ENCODE results near the gene TMEM147. TPM values are rescaled to one million over a fixed set of nuclear protein-coding genes. Genes with fewer than 3 reads are reported as not detected.

The TMEM147 gene
- total RNA-seq, 2 donors from 2014 or later: 45.0 to 74.1 TPM

DNA sequence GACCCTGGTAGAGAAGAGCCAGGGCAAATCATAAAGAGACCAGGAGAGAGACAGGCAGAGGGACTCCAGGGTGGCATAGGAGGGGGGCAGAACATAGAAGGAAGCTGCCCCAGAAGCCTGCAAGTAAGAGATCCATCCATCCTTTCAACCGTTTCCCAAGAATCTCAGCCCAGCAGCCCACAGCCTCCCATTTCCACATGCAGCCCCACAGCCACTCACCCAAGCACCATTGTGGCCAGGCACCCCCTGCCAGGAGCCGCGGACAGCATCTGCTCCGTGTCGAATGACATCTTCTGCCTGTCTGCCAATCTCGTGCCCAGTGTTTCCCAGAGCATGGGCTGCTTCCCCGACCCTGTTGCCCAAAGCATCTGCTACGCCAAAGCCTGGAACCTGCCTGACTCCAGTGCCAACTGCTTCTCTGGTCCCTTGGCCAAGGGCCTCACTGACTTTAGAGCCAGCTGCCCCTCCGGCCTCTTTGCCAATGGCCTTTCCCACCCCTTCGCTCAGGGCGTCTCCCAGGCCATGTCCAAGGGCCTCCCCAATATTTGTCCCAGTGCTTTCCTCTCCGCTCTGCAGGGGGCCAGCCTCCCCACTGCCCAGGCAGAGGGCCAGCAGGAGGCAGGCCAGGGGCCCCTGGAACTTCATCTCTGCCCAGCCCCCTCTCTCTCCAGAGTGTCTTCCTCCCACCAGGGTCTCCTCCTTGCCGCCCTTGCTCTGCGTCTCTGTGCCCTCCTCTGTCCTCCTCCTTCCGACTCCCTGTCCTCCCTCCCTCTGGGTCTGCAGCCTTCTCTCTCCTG is 32.4 kb upstream of the TMEM147 start:
- Mint-ChIP-seq H3K9me3 (no peaks in the 10 kb centered on the region), H3K4me3 (no peak overlapping the region), H3K36me3 (ENCODE audit: low read depth) (no peaks in the 10 kb centered on the region), H3K27me3 (peaks cover 26% of the 10 kb centered on the region), H3K4me1 (no peaks in the 10 kb centered on the region), H3K27ac (no peak overlapping the region)
- no peak for ATAC-seq (replicated peaks)

DNA sequence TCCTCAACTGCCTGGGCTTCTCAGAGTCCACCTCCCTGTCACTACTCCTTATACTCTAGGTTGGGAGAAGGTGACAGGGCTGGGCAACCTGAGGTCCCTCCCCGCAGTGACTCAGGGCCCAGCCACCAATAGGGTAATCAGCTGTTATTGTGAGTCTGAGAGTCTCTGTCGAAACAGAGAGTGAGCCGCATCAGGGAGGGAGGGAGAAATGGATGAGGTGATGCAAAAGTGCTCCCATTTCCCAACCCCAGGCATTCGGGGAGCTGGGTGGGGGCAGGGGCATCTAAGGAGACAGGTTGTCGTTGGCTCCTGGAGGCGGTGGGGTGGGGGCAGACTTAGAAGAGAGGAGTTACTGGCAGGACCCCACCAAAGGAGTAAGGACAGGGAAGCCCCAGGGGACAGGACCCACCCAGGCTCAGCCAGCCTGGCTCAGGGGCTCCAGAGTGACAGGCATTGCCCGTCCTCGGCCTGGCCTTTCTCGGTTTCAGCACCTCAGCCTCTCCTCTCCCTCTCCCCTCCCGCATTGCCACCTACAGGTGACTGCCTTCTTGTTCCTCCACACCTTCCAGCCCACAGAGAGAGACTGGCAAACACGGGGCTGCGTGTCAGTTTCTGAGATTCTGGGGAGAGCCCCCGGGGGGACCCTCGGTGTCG is 31.7 kb upstream of the TMEM147 start, which contains the start of gene DMKN:
Gene DMKN (minus strand): TSS at position 22 of the 654 bp plus-strand sequence. CDS start 174 bp downstream, outside the sequence.
- H3K27me3 Mint-ChIP-seq: peaks cover 24% of the 10 kb centered on the region
- no peak within 1 kb of the TSS for H3K27ac Mint-ChIP-seq
- H3K4me1 Mint-ChIP-seq: no peaks in the 10 kb centered on the region
- no peak for ATAC-seq (replicated peaks)
- H3K4me3 Mint-ChIP-seq: no peak within 1 kb of the TSS
- no peaks in the 10 kb centered on the region for H3K9me3 Mint-ChIP-seq
- H3K36me3 Mint-ChIP-seq (ENCODE audit: low read depth): no peaks in the 10 kb centered on the region

DNA sequence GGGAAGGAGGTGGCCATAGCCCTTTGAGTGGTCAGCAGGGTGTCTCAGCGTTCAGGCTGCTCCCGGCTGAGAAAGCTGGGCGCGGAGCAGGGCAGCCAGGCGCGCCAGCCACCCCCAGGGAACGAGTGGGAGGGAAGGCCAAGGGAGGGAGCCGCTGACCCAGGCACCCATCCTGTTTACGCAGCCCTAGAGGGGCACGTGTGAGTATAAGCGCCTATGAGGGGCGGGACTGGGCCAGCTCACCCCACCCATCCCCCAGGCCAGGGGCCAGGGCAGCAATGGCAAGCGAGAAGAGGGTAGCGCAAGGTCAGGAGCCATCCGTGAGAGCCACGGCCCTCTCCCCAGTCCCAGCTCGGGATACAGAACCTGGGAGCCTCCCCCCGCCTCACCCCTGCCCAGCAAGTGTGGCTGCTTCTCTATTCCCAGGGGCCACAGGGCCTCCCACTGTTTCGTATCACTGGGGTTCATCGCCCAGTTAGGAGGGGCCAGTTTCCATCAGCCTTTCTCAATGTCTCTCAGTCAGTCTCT is 31.1 kb upstream of the TMEM147 start:
- H3K27ac Mint-ChIP-seq: no peak overlapping the region
- H3K27me3 Mint-ChIP-seq: peaks cover 23% of the 10 kb centered on the region
- ATAC-seq (replicated peaks): no peak
- no peaks in the 10 kb centered on the region for H3K4me1 Mint-ChIP-seq
- H3K36me3 Mint-ChIP-seq (ENCODE audit: low read depth): no peaks in the 10 kb centered on the region
- H3K4me3 Mint-ChIP-seq: no peak overlapping the region
- H3K9me3 Mint-ChIP-seq: no peaks in the 10 kb centered on the region

DNA sequence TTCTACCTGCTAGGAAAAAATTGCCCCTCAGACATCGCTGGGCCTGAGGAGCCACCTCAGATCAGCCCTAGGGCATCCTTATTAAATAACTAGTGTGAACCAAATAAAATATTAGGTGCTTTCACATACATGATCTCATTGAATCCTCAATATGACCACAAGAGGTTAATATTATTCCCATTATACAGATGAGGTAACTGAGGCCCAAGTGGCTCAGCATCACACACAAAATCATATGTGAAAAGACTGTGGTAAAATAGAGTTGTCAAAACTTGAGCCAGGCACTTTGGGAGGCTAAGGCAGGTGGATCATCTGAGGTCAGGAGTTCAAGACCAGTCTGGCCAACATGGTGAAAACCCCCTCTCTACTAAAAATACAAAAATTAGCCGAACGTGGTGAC is 29.1 kb upstream of the TMEM147 start:
- no peak overlapping the region for H3K27ac Mint-ChIP-seq
- no peak overlapping the region for H3K4me3 Mint-ChIP-seq
- H3K27me3 Mint-ChIP-seq: peaks cover 25% of the 10 kb centered on the region
- H3K4me1 Mint-ChIP-seq: no peaks in the 10 kb centered on the region
- no peaks in the 10 kb centered on the region for H3K36me3 Mint-ChIP-seq (ENCODE audit: low read depth)
- H3K9me3 Mint-ChIP-seq: no peaks in the 10 kb centered on the region
- ATAC-seq (replicated peaks): no peak

DNA sequence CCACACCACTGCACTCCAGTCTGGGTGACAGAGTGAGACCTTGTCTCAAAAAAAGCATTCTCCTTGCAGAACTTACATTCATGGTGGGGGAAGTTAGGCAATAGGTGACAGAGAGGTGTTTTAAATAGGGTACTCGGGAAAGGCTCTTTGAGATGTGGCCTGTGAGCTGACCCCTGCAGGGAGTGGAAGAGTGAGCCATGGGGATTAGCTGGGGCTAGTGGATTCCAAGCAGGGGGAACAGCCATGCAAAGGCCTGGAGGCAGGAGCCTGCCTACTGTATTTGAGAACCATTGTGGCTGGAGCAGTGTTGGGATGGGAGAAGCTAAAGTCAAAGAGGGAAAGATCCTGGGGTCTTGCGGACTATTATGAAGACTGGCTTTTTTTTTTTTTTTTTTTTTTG is 28.1 kb upstream of the TMEM147 start:
- H3K9me3 Mint-ChIP-seq: no peaks in the 10 kb centered on the region
- ATAC-seq (replicated peaks): no peak
- no peaks in the 10 kb centered on the region for H3K36me3 Mint-ChIP-seq (ENCODE audit: low read depth)
- no peak overlapping the region for H3K4me3 Mint-ChIP-seq
- H3K27ac Mint-ChIP-seq: no peak overlapping the region
- H3K27me3 Mint-ChIP-seq: peaks cover 25% of the 10 kb centered on the region
- H3K4me1 Mint-ChIP-seq: no peaks in the 10 kb centered on the region

DNA sequence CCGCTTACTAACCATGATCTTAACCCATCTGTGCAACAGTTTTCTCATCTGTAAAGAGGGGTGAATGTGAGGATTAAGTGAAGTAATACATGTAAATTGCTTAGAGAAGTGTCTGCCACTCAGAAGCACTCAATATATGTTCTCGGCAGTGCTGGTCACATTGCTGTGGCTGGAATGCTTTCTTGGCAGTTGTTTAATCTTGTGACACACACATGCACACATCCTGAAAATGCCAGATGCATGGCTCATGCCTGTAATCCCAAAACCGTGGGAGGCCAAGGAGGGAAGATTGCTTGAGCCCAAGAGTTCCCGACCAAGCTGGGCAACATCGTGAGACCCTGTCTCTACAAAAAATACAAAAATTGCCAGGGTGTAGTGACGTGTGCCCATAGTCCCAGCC is 27.1 kb upstream of the TMEM147 start:
- Mint-ChIP-seq H3K4me1 (no peaks in the 10 kb centered on the region), H3K4me3 (no peak overlapping the region), H3K27ac (no peak overlapping the region), H3K9me3 (no peaks in the 10 kb centered on the region), H3K36me3 (ENCODE audit: low read depth) (no peaks in the 10 kb centered on the region), H3K27me3 (peaks cover 17% of the 10 kb centered on the region)
- ATAC-seq (replicated peaks): no peak

DNA sequence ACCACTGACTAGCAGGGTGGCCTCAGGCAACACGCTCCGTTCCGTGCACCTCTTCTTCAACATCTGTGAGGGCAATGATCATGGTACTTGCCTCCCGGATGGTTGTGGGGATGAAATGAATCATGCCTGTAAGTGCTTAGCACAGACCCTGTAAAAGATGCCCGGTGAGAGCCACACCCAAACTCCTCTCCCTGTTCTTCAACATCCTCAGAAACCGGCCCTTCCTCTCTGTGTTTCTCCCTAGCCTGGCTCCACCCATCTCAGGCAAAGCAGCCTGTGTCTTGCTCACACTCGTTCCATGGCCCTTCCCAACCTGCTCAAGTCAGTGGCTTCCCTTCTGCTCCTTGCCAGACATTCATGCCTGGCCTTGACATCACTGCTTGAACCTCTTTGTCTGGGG is 26.1 kb upstream of the TMEM147 start:
- H3K27ac Mint-ChIP-seq: no peak overlapping the region
- no peaks in the 10 kb centered on the region for H3K4me1 Mint-ChIP-seq
- no peak overlapping the region for H3K4me3 Mint-ChIP-seq
- peaks cover 17% of the 10 kb centered on the region for H3K27me3 Mint-ChIP-seq
- no peaks in the 10 kb centered on the region for H3K9me3 Mint-ChIP-seq
- H3K36me3 Mint-ChIP-seq (ENCODE audit: low read depth): no peaks in the 10 kb centered on the region
- ATAC-seq (replicated peaks): no peak

DNA sequence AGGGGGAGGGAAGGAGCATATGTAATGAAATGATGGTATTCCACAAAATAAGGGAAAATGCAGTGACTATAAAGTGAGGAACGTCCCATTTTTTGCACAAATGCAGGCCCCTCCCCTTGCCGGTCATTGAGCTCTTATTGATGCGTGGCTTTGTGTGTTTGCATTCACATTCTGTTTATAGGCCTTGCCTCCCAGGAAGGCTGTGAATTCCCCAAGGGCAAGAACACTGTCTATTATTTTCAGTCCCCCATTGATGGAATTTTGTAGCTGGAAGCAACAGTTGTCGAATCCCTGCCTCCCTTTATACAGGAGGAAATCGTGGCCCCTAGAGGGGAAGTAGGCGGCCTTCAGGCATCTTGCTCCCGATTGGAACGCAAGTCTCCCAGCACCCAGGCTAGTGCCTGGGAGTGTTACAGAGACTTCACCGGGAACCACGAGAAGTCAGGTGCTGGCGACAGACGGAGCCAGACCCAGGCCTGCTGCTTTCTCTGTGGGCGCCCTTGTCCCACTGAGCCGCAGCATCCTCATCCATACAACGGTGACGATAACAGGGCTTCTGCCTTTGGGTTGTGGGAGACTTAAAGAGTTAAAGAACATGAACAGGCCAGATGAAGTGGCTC is 24.2 kb upstream of the TMEM147 start:
- no peak for ATAC-seq (replicated peaks)
- H3K4me1 Mint-ChIP-seq: no peaks in the 10 kb centered on the region
- H3K9me3 Mint-ChIP-seq: no peaks in the 10 kb centered on the region

DNA sequence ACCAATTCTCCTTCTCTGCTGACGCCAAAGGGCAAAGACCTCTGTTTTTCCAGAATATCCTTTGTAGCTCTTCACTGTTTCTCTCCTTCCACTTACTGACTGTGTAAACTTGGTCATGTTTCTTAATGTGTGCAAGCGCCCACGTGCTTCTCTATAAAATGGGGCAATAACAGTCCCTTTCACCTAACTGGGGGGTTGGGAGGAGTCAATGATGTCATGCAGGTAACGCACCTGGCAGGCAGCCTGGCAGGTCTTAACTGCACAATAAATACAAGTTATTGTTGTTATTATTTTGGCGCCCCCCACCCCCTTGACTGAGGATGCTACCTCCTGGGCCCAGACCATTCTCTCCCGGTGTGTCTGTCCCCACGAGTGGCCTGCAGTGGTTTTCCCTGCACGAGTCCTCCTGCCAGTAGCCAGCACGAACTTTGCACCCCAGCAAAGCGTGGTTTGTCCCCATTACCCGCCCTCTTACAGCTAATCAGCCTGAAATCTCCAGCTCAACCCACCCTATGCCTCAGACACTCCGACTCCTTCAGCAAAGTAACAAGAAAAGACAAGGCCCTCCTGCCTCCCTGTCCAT is 22.6 kb upstream of the TMEM147 start:
- no peak for ATAC-seq (replicated peaks)
- Mint-ChIP-seq H3K4me1 (no peaks in the 10 kb centered on the region), H3K27me3 (peaks cover 28% of the 10 kb centered on the region), H3K36me3 (ENCODE audit: low read depth) (no peaks in the 10 kb centered on the region), H3K4me3 (no peak overlapping the region), H3K9me3 (no peaks in the 10 kb centered on the region), H3K27ac (no peak overlapping the region)

More for the DNA sequence above, 24.2 kb upstream of the TMEM147 start:
- no peak overlapping the region for H3K27ac Mint-ChIP-seq
- H3K4me3 Mint-ChIP-seq: no peak overlapping the region
- H3K27me3 Mint-ChIP-seq: peaks cover 17% of the 10 kb centered on the region
- H3K36me3 Mint-ChIP-seq (ENCODE audit: low read depth): no peaks in the 10 kb centered on the region

DNA sequence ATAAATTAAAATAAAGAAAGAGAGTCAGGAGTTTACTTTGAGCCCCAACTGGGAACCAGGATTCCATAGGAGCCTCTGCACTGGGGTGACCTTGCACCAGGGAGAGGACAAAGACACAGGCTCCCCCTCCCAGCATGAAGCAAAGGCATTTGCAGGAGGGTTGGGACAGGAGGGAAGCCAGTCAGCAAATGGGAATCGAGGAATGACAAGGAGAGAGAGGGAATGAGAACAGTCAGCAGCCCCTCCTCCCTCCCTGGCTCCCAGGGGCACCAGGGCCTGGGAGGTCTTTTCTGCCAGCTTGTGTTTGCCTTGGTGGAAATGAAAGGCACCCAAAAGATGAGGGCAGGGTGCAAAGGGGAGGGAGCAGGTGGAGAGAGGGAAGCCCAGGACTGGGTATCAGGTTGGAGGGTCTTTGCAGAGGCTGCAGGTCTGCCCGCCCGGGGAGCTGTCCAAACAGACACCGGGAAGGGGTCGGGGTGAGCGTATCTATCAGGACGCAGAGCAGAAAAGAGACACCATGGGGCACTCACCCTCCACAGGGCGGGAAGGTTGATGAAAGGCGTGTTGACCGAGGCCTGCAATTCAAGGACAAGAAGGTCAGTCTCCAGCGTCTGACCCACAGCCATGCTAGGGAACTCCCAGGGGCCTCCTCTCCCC is 21.1 kb upstream of the TMEM147 start:
- H3K27me3 Mint-ChIP-seq: peaks cover 36% of the 10 kb centered on the region
- H3K9me3 Mint-ChIP-seq: no peaks in the 10 kb centered on the region
- no peak for ATAC-seq (replicated peaks)
- H3K27ac Mint-ChIP-seq: no peak overlapping the region
- no peaks in the 10 kb centered on the region for H3K36me3 Mint-ChIP-seq (ENCODE audit: low read depth)
- H3K4me3 Mint-ChIP-seq: no peak overlapping the region
- H3K4me1 Mint-ChIP-seq: no peaks in the 10 kb centered on the region

DNA sequence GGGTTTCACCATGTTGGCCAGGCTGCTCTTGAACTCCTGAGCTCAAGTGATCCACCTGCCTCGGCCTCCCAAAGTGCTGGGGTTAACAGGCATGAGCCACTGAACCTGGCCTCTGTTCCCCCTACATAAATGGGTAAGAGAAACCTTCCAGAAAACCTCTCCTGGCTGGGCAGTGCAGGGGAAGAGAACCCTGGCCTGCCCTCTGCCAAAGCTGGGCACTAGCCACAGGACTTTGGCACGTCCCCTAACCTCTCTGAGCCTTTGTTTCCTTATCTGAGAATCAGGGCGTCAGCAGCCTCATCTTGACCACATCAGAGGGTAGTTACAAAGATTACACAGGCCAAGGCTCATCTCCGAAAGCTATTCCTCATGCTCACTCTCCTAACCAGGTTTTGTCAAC is 19.6 kb upstream of the TMEM147 start:
- Mint-ChIP-seq H3K4me1 (no peaks in the 10 kb centered on the region), H3K27me3 (peaks cover 36% of the 10 kb centered on the region), H3K4me3 (no peak overlapping the region), H3K27ac (no peak overlapping the region), H3K9me3 (no peaks in the 10 kb centered on the region), H3K36me3 (ENCODE audit: low read depth) (no peaks in the 10 kb centered on the region)
- ATAC-seq (replicated peaks): no peak

DNA sequence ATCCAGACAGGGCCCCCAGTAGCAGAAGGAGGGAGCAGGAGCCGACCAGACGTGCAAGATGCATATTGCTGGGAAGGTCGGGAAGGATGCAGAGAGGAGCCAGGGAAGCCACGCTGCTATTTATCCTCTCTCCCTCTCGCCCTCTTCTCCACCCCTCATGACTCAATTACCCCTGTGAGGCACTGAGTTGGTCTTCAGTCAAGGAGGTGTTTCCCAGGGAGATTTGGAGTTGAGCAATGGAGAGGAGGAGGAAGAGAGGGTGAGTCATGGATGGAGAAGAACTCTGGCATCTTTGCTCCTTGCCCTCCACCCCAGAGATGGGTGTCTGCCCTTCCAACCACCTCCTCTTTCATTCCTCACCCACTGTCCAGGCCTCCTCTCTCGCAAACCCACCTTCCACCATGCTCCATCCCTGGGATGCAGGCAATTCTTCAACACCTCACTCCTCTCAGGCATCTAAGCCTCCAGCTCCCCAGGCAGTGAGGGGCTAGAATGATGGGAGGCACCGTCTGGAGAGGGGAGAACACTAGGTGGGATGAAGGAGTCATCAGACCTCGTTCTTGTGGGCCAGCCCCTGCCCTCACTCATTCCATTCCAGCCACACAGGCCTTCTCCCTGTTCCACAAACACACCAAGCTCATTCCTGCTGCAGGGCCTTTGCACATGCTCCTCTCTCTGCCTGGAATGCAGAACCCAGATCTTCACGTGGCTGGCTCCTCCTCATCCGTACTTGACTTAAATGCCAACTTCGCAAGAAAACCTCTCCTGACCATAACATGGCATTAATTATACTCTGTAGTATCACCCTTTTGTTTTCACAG is 17.0 kb upstream of the TMEM147 start, which contains the start of gene SBSN:
Gene SBSN (minus strand): TSS at position 94 of the 821 bp plus-strand sequence. CDS start 30 bp downstream, at position 64.
- Mint-ChIP-seq H3K27me3 (peaks cover 42% of the 10 kb centered on the region), H3K36me3 (ENCODE audit: low read depth) (no peaks in the 10 kb centered on the region), H3K4me1 (peaks cover 3% of the 10 kb centered on the region), H3K9me3 (no peaks in the 10 kb centered on the region), H3K27ac (no peak within 1 kb of the TSS), H3K4me3 (no peak within 1 kb of the TSS)
- no peak for ATAC-seq (replicated peaks)

All from activated T-helper 17 cell treated with anti-CD3 and anti-CD28 coated beads, Interleukin-2, amount 50 U/mL, for 72 hours (primary cell).